Hepatocyte (in vitro differentiated cells): ENCODE measurements around the gene ARSG. TPM values are rescaled to one million over a fixed set of nuclear protein-coding genes. Genes with fewer than 3 reads are reported as not detected.

Source experiments
- DNase-seq: peaks from one replicate; pipeline ENCODE4 v3.0.0-alpha.2; 2016; ENCODE audit warnings: low spot score
- H2AFZ ChIP-seq: fragments of 200-600 bp; sonication (generic); 2 replicates; pipeline ENCODE4 v1.6.0; 2016; ENCODE audit warnings: antibody characterized with exemption, mild to moderate bottlenecking
- H3K27ac ChIP-seq: fragments of 200-600 bp; sonication (generic); 2 replicates; pipeline ENCODE4 v1.5.1; 2016; ENCODE audit warnings: mild to moderate bottlenecking
- H3K27me3 ChIP-seq: fragments of 200-600 bp; sonication (generic); 2 replicates; pipeline ENCODE4 v1.6.1; 2016
- H3K36me3 ChIP-seq: fragments of 200-600 bp; sonication (generic); replicated peaks from 2 replicates; pipeline ENCODE4 v1.5.1; 2016; ENCODE audit warnings: low read depth; ENCODE audit not compliant: insufficient read depth
- H3K4me1 ChIP-seq: fragments of 200-600 bp; sonication (generic); 2 replicates; pipeline ENCODE4 v1.5.1; 2016; ENCODE audit warnings: mild to moderate bottlenecking, moderate library complexity; ENCODE audit not compliant: insufficient read depth
- H3K4me2 ChIP-seq: fragments of 200-600 bp; sonication (generic); 2 replicates; pipeline ENCODE4 v1.6.0; 2016
- H3K4me3 ChIP-seq: fragments of 200-600 bp; sonication (generic); 2 replicates; pipeline ENCODE4 v1.5.1; 2016; ENCODE audit warnings: mild to moderate bottlenecking
- H3K79me2 ChIP-seq: fragments of 200-600 bp; sonication (generic); 2 replicates; pipeline ENCODE4 v1.6.0; 2017; ENCODE audit warnings: mild to moderate bottlenecking
- H3K9me2 ChIP-seq: fragments of 200-600 bp; sonication (generic); replicated peaks from 2 replicates; pipeline ENCODE4 v1.6.0; 2017; ENCODE audit warnings: mild to moderate bottlenecking; ENCODE audit not compliant: insufficient read depth
- H3K9me3 ChIP-seq: fragments of 200-600 bp; sonication (generic); 2 replicates; pipeline ENCODE4 v1.5.1; 2016; ENCODE audit warnings: low read depth, mild to moderate bottlenecking
- H4K20me1 ChIP-seq: fragments of 200-600 bp; sonication (generic); 2 replicates; pipeline ENCODE4 v1.6.0; 2016; ENCODE audit warnings: mild to moderate bottlenecking; ENCODE audit not compliant: insufficient read depth, poor library complexity, severe bottlenecking
- EZH2 ChIP-seq: fragments of 200-600 bp; sonication (generic); IDR thresholded peaks from 2 replicates; pipeline ENCODE4 v1.6.1; 2016; ENCODE audit warnings: antibody characterized with exemption, mild to moderate bottlenecking, borderline replicate concordance
- EZH2phosphoT487 ChIP-seq: fragments of 200-600 bp; sonication (generic); IDR thresholded peaks from one replicate; pipeline ENCODE4 v1.6.1; 2018; ENCODE audit warnings: antibody characterized with exemption, mild to moderate bottlenecking, low read depth, moderate library complexity; ENCODE audit not compliant: unreplicated experiment, severe bottlenecking
- WGBS: methylation state at CpG from one replicate; pipeline ENCODE4 v1.1.6; 2016; ENCODE audit warnings: low lambda C conversion rate; ENCODE audit errors: missing lambda C conversion rate; 5-methylcytosine and 5-hydroxymethylcytosine counted together
- polyA plus RNA-seq: library from polyadenylated mRNA; unstranded; fragments of >200 nt; fragmentation: Nextera tagmentation; extraction: Ambion mirVana; gene quantifications from 2 replicates; pipeline ENCODE4 v1.2.1, GENCODE V29; 2016
- total RNA-seq: library from RNA; depleted of rRNA; stranded (reverse); fragments of >200 nt; gene quantifications from 2 replicates; pipeline ENCODE4 v1.2.3, GENCODE V29; 2014
- TF ChIP-seq, protein P1 (sequence below): fragments of 200-600 bp; sonication (generic); IDR thresholded peaks from 2 replicates; pipeline ENCODE4 v1.5.1; 2016; ENCODE audit warnings: antibody characterized with exemption, mild to moderate bottlenecking; ENCODE audit not compliant: poor library complexity

Gene ARSG
- total and polyA plus RNA-seq, 2 experiments from 2014 or later: 1.3 to 1.4 TPM

DNA sequence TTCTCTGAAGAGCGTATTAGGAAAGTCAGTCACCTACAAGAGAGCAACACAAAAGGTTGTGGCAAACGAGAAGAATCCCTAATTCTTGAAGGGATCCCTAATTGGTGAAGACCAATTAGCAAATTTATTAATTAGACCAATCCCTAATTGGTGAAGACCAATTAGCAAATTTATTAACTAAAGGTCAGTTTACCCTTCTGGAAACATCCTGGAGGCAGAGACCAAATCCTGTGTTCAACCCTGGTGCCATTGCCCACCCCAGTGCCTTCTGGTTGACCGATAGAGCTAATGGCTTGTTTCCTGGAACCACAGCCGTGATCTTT lies 91.8 kb downstream of the ARSG start:
- H3K4me2 ChIP-seq: no peak overlapping the region
- H2AFZ ChIP-seq: no peak overlapping the region
- TF ChIP-seq EZH2 (no peak), EZH2phosphoT487 (no peak)
- TF ChIP-seq, protein P1, sequence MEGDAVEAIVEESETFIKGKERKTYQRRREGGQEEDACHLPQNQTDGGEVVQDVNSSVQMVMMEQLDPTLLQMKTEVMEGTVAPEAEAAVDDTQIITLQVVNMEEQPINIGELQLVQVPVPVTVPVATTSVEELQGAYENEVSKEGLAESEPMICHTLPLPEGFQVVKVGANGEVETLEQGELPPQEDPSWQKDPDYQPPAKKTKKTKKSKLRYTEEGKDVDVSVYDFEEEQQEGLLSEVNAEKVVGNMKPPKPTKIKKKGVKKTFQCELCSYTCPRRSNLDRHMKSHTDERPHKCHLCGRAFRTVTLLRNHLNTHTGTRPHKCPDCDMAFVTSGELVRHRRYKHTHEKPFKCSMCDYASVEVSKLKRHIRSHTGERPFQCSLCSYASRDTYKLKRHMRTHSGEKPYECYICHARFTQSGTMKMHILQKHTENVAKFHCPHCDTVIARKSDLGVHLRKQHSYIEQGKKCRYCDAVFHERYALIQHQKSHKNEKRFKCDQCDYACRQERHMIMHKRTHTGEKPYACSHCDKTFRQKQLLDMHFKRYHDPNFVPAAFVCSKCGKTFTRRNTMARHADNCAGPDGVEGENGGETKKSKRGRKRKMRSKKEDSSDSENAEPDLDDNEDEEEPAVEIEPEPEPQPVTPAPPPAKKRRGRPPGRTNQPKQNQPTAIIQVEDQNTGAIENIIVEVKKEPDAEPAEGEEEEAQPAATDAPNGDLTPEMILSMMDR: no peak
- no peak for DNase-seq
- H3K79me2 ChIP-seq: no peaks in the 10 kb centered on the region
- no peaks in the 10 kb centered on the region for H3K9me2 ChIP-seq
- no peak overlapping the region for H3K4me3 ChIP-seq
- H3K36me3 ChIP-seq: no peaks in the 10 kb centered on the region
- peaks cover 22% of the 10 kb centered on the region for H3K4me1 ChIP-seq
- H3K9me3 ChIP-seq: no peaks in the 10 kb centered on the region
- no peaks in the 10 kb centered on the region for H3K27me3 ChIP-seq
- WGBS: 84% methylated on average over 4 of the region's 4 CpGs
- peak overlapping the region; percentile 62 for H3K27ac ChIP-seq
- no peaks in the 10 kb centered on the region for H4K20me1 ChIP-seq

DNA sequence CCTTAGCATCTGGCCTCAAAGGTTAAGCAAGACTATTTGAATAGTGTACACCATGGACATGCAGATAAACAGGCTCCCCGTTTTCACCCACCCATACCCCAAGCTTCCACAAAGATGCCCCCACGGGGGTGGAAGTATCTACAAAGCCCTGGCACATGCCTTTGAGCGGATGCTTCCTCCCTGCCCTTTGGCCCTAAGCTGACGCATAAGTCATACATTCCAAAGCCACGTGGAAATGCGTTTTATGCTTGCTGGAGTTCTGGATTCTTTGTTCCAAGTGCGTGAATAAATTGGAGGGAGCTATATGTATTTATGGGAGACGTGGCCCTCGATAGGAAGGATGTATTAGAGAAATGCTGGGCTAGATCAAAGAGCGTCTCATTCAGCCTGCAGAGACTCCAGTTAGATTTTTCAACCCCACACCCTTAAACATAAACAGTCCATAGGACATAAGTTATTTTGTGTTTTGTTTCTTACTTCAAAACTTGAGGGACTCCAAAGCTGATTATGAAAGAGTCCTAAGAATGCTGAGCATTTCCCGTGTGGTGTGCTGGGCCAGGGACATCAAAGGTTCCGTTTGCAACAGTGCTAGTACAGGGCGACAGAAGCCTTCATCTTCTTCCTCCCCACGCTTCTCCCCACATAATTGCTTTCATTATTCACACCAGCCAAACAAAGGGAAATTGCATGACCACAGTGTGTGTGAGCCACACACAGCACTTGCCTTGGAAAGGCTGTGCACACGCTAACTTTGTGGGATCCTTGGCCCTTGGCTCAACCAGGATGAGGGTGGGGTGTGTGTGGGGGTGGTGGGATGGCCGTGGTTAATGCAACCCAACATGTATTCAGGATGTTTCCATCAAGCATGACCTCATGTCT lies 92.4 kb downstream of the ARSG start:
- Histone ChIP-seq H3K27ac (peak overlapping the region; percentile 62), H3K9me2 (no peaks in the 10 kb centered on the region), H3K4me3 (no peak overlapping the region), H3K9me3 (no peaks in the 10 kb centered on the region), H3K27me3 (no peaks in the 10 kb centered on the region), H3K36me3 (no peaks in the 10 kb centered on the region), H3K4me1 (peaks cover 17% of the 10 kb centered on the region), H2AFZ (no peak overlapping the region), H3K79me2 (no peaks in the 10 kb centered on the region), H3K4me2 (peak overlapping the region; percentile 0), H4K20me1 (no peaks in the 10 kb centered on the region)
- peak; percentile 35 for DNase-seq
- TF ChIP-seq EZH2 (no peak), EZH2phosphoT487 (no peak)
- TF ChIP-seq, protein P1: no peak
- 58% methylated on average over 16 of the region's 16 CpGs for WGBS

DNA sequence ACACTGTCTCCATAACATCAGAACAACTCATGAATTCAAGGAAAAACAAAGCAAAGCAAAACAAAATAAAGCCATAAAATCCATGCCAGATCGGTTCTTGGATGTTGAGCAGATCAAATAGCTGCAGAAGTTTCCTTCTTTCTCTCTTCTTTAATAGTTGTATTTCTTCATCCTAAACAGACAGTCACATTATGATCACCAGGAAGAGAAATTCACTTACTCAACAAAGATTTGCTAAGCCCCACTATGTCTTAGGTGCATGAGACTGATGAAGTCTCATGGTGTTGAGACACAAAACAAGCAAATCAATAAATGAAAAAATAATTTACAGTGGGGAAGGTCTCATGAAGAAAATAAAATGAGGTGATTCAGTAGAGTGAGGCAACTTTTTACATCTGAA lies 93.2 kb downstream of the ARSG start:
- H3K79me2 ChIP-seq: no peaks in the 10 kb centered on the region
- H2AFZ ChIP-seq: no peak overlapping the region
- no peaks in the 10 kb centered on the region for H3K27me3 ChIP-seq
- H3K36me3 ChIP-seq: no peaks in the 10 kb centered on the region
- no peaks in the 10 kb centered on the region for H4K20me1 ChIP-seq
- 87% methylated on average over 1 of the region's 1 CpG for WGBS
- H3K9me3 ChIP-seq: no peaks in the 10 kb centered on the region
- no peak for TF ChIP-seq EZH2
- TF ChIP-seq, protein P1: no peak
- no peak for TF ChIP-seq EZH2phosphoT487
- H3K4me2 ChIP-seq: no peak overlapping the region
- DNase-seq: no peak
- peaks cover 13% of the 10 kb centered on the region for H3K4me1 ChIP-seq
- H3K9me2 ChIP-seq: no peaks in the 10 kb centered on the region
- H3K4me3 ChIP-seq: no peak overlapping the region
- no peak overlapping the region for H3K27ac ChIP-seq
